GM12872 (cell line): ENCODE results near the gene PRKAB2.

ENCODE experiments used
- TF ChIP-seq, protein P1 (sequence below): IDR thresholded peaks from 3 replicates; pipeline ENCODE4 v1.5.1; 2011; ENCODE audit warnings: low read depth, mild to moderate bottlenecking, low read length, moderate library complexity; ENCODE audit not compliant: insufficient read depth

The PRKAB2 gene

DNA sequence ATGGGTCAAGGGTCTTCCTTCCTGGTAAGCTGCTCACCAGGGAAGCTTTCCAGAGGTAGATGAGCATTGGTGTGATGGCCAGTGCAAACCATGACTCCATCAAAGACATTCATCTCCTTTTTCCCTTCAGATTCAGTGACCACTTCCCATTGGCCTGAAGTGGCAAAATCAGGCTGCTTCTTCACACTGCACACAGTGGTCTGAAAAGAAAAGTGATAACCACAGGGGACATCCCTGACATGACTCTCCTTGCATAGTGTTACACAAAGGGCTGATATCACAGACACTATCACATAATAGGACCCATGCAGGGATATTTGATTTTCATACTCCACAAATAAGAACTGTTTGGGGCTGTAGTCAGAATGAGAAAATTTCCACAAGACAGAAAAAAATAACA, 41.0 kb upstream of the PRKAB2 start:
- TF ChIP-seq, protein P1, sequence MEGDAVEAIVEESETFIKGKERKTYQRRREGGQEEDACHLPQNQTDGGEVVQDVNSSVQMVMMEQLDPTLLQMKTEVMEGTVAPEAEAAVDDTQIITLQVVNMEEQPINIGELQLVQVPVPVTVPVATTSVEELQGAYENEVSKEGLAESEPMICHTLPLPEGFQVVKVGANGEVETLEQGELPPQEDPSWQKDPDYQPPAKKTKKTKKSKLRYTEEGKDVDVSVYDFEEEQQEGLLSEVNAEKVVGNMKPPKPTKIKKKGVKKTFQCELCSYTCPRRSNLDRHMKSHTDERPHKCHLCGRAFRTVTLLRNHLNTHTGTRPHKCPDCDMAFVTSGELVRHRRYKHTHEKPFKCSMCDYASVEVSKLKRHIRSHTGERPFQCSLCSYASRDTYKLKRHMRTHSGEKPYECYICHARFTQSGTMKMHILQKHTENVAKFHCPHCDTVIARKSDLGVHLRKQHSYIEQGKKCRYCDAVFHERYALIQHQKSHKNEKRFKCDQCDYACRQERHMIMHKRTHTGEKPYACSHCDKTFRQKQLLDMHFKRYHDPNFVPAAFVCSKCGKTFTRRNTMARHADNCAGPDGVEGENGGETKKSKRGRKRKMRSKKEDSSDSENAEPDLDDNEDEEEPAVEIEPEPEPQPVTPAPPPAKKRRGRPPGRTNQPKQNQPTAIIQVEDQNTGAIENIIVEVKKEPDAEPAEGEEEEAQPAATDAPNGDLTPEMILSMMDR, result no peak

DNA sequence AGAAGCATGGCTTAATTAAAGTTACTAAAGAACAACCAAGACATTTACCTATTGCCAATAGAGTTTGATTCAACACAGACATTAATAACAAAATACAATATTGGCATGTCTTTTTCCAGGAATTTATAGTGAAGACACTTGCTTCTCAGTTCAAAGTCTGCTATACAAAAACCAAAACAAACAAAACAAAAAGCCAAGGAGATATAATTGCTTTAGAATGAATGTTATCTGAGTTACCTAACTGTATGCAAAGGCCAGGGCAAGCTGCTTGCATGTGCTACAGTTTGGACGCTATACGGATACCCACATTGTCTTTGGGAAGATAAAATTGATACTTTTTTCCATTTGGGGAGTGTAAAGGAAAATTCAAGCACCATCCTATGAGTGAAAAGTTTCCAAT, 39.3 kb upstream of the PRKAB2 start:
- TF ChIP-seq, protein P1, result no peak

DNA sequence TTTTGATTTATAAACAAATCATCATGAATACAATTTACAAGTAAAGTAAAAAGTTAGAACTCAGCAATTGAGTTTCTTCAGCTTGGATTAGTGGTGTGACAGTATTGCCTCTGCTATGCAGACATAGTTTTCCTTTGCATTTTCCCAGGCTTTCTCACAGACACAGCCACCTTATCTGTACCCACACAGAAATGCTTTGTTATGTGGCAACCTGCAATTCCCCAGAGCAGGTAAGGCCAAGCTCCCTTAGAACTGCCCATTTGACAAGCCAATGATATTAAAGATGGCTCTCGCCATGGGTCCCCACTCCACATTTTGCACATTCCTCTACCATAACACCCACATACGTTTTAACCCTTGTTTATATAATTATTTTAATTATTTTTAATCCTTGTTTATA, 38.7 kb upstream of the PRKAB2 start:
- TF ChIP-seq, protein P1, result no peak

DNA sequence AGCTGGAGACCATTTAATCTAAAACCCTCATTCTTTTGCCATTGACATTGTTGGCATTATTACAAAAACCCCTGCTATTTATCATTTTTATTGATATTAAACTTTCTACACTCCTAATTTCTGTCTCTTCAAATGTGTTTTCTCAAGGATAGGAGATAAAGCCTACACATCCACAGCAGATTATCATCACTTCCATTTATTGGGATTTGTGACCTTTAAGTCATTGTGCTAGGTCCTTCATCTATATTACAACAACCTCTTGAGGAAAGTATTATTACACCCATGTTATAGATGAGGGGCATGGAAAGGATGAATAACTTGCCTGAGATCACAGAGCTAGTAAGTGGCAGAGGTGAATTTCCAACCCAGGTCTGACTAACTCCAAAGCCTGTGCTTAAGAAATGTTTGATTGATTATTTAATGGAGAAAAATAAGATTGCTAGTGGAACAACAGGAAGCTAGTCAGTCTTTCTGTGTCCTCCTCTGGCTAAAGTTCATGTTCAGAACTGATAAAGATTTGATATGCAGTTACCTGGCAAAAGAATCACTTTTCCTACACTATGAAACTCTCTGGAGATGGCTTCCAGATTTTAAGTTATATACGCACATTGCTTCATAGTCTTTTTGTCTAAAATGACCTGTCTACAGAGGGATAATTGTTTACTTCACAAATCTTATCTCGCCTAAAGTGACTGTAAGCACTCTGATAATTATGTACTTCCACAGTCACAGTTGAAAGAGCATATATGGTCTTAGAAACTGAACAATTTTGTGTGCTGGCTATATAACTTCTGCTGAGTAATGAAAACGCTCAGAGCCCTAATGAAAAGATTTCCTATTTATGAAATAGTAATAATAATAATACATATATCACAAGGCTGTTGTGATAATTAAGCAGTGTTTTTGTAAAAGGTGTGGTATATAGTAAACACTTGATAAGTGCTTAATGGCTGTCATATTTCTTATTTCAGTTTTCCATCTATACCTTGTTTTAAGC, 37.9 kb upstream of the PRKAB2 start:
- TF ChIP-seq, protein P1, result no peak

DNA sequence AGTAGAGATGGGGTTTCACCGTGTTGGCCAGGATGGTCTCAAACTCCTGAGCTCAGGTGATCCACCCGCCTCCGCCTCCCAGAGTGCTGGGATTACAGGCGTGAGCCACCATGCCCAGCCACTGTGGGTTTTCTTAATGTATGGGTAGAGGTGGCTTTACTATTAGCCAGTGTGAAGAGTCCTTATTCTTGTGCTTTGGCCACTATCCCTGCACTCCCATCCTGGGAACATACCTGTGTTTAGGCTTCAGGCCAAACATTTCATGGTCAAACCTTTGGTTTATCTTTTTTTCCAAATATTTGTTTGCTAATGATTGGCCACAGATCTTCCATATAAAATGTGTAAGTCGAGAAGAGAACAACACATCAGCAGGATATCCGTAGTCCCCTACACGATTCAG, 36.3 kb upstream of the PRKAB2 start:
- TF ChIP-seq, protein P1, result no peak

DNA sequence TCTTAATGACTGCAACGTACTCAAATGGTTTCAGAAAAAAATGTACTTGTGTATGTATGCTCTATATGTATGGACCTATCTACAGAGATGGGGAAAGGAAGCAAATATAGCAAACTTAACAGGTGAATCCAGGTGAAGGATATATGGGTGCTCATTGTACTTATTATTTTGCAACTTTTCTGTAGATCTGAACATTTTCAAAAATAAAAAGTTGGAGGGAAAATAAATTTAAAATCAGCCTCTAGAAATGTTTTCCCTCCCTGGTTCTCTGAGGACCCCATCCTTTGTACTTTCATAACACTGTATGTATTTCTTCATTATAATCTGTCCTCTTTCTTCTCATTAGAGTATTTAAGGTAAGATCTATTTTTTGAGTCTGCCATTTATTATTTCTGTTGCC, 34.9 kb upstream of the PRKAB2 start:
- TF ChIP-seq, protein P1, result no peak

DNA sequence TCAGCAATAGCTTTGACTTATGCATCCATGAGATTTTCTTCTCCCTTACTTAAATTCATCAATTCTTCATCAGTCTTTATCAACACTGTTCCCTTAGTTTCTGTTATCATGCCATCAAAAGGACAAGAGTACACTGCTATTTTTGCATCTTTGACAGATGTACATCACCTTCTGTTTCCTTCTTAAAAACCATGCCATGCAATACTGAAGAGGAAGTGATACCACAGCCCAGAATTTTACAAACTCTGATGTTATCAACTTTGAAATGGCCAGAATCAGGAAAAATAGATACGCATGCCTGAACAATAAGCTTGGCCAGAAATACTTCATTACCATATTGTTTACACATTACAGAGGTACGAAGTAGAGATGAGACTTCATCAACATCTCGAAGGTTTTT, 31.8 kb upstream of the PRKAB2 start:
- TF ChIP-seq, protein P1, result no peak
